Measurements from ENCODE around the gene BBS9.
"Not testable (repeated sequence)": the region's sequence is repeated elsewhere in the genome, so short reads cannot be mapped to it uniquely, and the experiment has no call there.

The BBS9 gene

DNA sequence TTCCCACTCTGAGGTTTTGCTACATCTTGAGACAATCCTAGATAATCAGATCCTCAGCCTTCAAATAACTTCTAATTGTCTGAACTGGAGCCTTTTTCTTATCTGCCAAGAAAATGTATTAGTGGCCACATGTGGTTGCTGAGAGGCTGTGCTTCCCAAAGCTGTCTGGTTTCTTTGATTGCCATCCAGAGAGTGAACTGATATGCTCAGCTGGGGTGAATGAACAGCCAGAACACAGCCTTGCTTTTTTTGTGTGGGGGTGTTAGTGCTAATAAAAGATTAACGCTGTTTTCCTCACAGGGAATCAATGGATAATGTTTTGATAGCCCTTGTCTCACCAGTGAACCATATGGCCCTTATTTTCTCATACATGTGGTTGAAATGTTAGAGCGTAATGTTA is 66.9 kb downstream of the BBS9 start:
- DNase-seq (ENCODE audit: low spot score): no peak

DNA sequence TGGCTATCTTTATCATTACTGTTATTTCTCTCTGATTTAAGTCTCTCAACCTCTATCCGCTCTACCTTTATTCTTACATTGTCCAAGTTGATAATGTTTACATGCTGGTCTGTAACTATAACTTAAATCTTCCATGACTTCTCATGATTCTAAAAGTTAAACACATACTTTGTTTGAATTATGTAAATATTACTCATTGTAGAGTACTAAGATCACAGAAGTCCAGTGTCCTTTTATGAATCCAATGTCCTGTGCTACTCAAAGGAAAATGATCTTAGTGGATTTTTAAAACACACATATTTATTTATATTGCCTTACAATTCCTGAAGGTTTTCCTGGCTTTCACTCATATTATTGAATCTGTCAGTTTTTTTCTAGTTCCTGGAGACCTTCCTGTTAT is 70.9 kb downstream of the BBS9 start:
- DNase-seq (ENCODE audit: low spot score): no peak

DNA sequence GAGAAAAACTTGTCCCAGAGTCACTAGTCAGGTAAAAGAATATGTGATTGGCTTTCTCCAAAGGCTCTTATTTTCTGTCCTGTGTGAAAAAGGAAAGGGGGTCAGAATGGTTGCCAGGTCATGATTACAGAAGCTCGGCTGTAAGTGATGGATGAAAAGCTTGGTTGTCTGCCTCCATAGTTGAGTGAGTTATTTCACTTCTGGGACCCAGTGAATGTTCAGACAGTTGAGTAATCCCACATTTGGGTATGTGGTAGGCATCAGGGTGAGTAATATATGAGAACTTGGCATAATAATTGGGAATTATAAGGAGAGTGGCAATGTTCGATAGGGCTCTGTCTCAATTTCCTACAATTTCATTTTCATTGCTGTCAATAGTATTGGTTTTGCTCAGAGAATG is 72.5 kb downstream of the BBS9 start:
- DNase-seq (ENCODE audit: low spot score): no peak

- DNase-seq (ENCODE audit: low spot score): no peak
Measured at GRCh38 chr7:33210958-33211357, 81.6 kb downstream of the BBS9 start.

- DNase-seq (ENCODE audit: low spot score): no peak
Measured at GRCh38 chr7:33212144-33212543, 82.8 kb downstream of the BBS9 start.

DNA sequence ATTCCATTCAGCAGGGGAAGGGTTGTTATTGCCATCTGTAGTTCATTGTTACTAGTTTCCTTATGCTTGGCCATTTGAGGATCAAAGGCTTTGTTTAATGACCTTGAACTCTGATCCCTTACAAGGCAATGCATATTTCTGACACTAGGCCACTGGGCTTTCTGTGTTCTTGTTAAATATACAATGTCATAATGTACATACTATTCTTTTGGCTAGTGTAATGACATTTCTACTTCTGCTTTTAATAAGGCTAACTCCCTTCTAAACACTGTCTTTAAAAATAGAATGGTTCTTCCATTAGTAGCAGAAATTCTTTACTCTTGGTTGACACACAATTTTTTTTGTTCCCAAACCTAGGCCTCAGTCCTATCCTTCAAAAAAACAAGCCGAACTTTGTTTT is 86.6 kb downstream of the BBS9 start:
- DNase-seq (ENCODE audit: low spot score): no peak

DNA sequence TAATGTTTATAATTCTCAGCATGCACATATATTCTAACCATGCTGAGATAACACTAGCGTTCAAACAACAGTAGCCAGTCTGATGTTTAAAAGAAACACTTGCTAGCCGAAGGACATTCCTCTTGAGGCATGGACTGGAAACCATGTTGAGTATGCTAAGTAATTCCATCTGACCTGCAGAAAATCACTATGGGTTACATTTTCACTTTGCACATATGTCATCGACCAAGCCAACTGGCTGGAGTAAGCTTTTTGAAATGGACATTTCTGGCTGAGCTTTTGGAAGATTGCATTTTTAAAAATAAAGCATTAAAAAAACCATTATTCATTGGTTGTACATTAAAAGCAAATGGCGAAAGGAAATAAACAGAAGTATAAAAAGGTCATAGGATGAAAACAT is 88.2 kb downstream of the BBS9 start:
- no peak for DNase-seq (ENCODE audit: low spot score)

GRCh38 chr7:33218841-33219535 is 89.6 kb downstream of the BBS9 start:
- not testable (repeated sequence) for DNase-seq (ENCODE audit: low spot score)

DNA sequence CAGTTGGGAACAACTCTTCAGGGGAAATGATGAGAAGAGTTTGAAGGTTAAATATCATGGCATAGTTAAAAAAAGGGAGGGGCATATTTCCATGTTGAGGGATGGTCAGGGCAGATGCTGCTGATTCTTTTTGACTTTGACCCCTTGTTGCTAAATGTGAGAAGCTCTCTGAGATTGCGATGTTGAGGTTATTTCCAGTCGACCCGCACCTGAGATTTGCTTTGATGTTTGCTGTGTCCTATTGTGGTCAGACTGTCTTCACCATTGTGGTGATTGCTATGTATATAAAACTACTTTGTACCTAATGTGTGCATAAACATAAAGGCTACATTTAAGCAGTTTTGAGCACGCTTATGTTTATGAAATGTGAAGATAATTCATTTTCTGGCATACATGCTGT is 90.9 kb downstream of the BBS9 start:
- no peak for DNase-seq (ENCODE audit: low spot score)

GRCh38 chr7:33221390-33221789 is 92.0 kb downstream of the BBS9 start:
- DNase-seq (ENCODE audit: low spot score): no peak

- DNase-seq (ENCODE audit: low spot score): no peak
Measured at GRCh38 chr7:33232632-33233145, 103.3 kb downstream of the BBS9 start.

- no peak for DNase-seq (ENCODE audit: low spot score)
Measured at GRCh38 chr7:33233659-33234058, 104.3 kb downstream of the BBS9 start.

- no peak for DNase-seq (ENCODE audit: low spot score)
Measured at GRCh38 chr7:33237036-33237435, 107.7 kb downstream of the BBS9 start.

DNA sequence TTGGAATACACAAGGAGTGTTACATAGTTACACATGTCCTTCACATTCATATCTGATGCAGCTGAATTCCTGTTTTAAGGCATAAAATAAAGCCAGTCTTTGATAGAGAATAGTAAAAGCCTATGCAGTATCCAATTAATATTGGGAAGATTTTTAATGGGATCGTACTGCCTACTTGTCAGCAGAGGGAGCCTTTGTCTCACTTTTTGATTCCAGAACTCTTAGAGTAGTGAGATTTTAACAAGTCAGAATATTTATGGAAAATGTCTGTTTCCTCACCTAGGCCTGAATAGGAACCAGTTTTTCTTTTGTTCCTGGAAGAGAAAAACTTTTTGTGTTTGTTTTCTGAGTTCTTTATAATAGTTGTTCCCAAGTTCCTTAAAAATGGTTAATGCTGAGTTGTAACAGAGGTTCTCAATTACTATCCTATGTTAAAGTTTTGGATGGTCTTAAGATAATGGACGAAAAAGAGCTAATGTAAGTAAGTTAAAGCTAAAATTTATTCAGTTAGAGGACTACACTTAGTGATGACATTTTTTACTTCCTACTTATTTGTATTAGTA is 114.0 kb downstream of the BBS9 start:
- no peak for DNase-seq (ENCODE audit: low spot score)

- DNase-seq (ENCODE audit: low spot score): no peak
Measured at GRCh38 chr7:33248671-33249070, 119.3 kb downstream of the BBS9 start.

GRCh38 chr7:33250421-33250871 is 121.1 kb downstream of the BBS9 start:
- no peak for DNase-seq (ENCODE audit: low spot score)

DNA sequence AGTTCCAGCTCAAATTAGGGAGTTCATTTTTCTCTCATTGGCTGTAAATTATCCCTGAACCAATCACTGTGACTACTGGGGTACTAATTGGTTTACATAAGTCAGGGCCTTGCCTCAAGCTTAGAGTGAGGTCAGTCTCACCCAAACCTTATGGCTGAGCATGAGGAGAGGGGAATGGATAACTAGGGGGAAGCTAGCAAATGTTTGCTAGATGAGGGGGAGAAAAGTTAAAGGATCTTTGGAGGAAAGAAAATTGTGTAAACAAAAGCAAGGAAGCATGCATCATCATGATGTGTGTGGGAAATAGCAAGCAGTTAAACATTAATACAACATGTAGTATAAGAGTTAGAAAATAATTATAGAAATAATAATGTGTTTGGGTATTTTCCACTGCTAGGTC is 121.9 kb downstream of the BBS9 start:
- no peak for DNase-seq (ENCODE audit: low spot score)

DNA sequence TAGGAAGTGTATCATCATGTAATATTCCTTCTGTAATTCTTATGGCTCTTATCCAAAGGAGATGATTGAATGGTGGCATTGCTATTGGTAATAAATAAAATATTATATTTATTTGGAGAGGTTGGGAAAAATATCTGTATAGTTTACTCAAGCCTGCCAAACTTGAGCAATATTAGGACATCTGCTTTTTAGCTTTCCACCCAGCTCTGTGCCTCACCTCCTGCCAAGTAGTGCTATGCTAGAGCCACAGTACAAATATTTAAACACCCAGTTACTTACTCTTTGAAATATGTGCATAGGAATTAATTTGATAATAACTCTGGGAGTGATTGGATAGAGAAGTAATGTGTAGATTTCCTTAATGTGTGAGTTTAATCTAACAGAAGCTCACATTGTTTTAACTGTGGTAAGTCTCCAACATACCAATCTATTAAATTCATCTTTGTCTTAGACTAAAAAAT is 129.2 kb downstream of the BBS9 start:
- DNase-seq (ENCODE audit: low spot score): no peak

DNA sequence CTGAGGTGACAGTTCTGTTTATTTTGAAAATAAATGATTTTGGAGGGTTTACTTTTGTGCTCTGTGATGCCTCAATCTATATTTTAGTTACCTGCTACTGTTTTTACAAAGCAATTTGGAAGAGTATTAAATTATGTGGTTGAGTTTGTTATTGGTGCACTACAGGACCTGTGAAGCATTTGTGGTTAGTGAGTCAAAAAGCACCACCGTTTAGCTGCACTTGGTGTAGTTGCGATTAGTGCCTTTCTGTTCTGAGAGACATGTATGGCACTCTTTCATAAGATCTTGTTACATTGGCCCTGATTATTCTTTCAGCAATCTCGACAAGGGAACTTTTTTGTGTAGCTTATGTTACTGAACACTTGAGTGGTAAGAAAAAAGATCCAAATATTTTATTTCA is 132.2 kb downstream of the BBS9 start:
- DNase-seq (ENCODE audit: low spot score): no peak

DNA sequence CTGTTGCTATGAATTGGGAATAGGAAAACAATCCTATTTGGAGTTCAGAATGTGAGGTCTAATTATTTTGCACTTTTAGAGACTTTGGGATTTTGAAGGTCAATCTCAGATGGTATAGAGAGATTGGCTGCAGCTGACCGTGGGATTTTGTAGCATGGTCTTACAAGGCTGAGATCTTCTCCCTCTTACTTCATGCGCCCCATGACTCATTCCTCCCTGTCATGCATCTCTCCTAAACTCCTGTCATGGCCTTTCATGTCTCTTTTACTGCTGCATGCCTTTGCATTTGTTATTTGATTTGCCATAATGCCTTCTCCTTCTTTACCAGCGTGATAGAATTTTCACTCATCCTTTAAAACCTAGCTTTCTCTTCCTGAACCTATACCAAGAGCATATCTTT is 133.1 kb downstream of the BBS9 start:
- DNase-seq (ENCODE audit: low spot score): no peak

DNA sequence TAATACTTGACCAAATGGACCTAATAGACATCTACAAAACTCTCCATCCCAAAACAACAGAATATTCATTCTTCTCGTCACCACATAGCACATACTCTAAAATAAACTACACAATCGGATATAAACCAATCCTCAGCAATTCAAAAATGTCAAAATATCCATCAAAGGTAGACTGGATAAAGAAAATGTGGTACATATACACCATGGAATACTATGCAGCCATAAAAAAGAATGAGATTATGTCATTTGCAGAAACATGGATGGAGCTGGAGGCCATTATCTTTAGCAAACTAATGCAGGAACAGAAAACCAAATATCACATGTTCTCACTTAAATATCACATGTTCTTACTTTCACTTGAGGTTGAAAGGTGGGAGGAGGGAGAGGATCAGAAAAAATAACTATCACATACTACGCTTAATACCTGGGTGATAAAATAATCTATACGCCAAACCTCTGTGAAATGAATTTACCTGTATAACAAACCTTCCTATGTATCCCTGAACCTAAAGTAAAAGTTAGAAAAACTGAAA is 142.5 kb downstream of the BBS9 start:
- DNase-seq (ENCODE audit: low spot score): not testable (repeated sequence)

DNA sequence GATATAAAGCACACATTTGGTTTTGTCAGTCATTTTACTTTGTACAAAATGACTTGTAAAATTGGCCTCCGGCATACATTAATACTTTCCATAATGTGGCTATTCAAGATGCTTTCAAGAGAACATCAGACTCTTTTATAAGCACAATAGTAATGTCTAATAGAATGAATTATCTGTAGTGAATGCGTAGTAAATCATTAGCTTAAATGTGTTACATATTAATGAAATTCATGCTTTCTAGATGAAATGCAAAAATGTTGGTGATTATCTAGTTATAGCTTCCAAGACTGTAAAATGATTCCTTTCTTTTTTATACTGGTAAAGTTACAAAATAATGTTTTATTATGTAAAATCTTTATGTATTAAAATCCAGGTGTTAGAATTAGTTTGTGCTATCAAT is 144.0 kb downstream of the BBS9 start:
- no peak for DNase-seq (ENCODE audit: low spot score)

DNA sequence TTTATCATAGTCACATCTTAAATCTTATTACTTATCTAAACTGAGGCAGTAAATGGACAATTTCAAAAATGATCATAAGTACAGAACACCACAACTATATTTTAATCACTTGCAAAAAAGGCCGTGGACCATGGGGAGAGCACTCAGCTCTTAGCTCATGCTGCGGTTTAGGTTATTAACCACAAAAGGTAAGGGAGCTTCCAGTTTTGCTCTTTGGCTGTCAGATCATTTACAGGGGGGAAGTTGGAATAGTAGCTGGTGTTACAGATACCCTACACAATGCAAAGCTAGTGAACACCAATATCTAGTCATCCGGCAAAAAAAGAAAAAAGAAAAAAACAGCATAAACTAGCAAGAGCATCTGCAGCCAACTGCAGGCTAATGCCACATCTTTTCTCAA is 147.0 kb downstream of the BBS9 start:
- DNase-seq (ENCODE audit: low spot score): no peak

DNA sequence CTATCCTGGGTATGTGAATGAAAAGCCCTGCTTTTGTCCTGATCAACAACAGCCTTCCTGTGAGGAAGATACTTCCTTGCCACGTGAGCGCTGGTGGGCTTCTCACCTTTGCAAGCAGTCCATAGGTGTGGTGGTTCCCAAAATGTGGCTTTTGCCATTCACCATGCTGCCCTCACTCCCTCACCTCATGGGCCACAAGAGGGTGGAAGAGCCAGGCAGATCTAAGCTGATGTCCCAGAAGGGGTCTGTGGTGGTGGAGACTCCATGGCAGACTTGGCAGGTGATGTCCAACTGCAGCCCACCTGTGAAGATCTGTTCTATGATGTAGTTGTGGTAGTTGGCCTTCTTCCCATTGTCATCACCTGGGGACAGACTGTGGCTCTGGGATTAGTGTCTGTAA is 147.4 kb downstream of the BBS9 start:
- no peak for DNase-seq (ENCODE audit: low spot score)

Data from left forelimb (tissue), 1 donor.